WTC11 (cell line): ENCODE data around the gene MED27. TPM values are rescaled to one million over a fixed set of nuclear protein-coding genes. Genes with fewer than 3 reads are reported as not detected.

ENCODE experiments used
- ATAC-seq: fragments of 200-7000 bp; cut with Tn5 transposase; 2 replicates; pipeline ENCODE4 v1.10.0; 2021; ENCODE audit warnings: mild to moderate bottlenecking, moderate library complexity
- CTCF ChIA-PET: fragments of 300-600 bp; sonication (Branson Sonifier 250); formaldehyde crosslinking; loops from one replicate; lab custom pipeline; 2021; ENCODE audit warnings: antibody characterized with exemption; lab: Charles Lee
- POLR2A ChIA-PET: fragments of 350-600 bp; sonication (Branson Sonifier 250); formaldehyde crosslinking; loops from one replicate; lab custom pipeline; 2021; ENCODE audit warnings: antibody characterized with exemption; lab: Charles Lee
- DNase-seq: peaks from one replicate; pipeline ENCODE4 v3.0.0; 2021; ENCODE audit warnings: low spot score
- H3K27ac Mint-ChIP-seq: 2 replicates; pipeline ENCODE4 v1.8.0; 2021; ENCODE audit warnings: mixed read lengths
- H3K27me3 Mint-ChIP-seq: 2 replicates; pipeline ENCODE4 v1.8.0; 2021; ENCODE audit warnings: low read depth, mild to moderate bottlenecking, moderate library complexity, mixed read lengths
- H3K36me3 Mint-ChIP-seq: 2 replicates; pipeline ENCODE4 v1.8.0; 2021; ENCODE audit warnings: mixed read lengths
- H3K4me1 Mint-ChIP-seq: 2 replicates; pipeline ENCODE4 v1.8.0; 2022; ENCODE audit warnings: mixed read lengths
- H3K4me3 Mint-ChIP-seq: 2 replicates; pipeline ENCODE4 v1.8.0; 2021; ENCODE audit warnings: mild to moderate bottlenecking, moderate library complexity, mixed read lengths
- H3K9me3 Mint-ChIP-seq: 2 replicates; pipeline ENCODE4 v1.8.0; 2021; ENCODE audit warnings: mixed read lengths
- ELF4 ChIP-seq: sonication (generic); formaldehyde crosslinking; IDR thresholded peaks from 2 replicates; pipeline ENCODE4 v1.8.1; 2022; ENCODE audit warnings: low read depth, mild to moderate bottlenecking, moderate library complexity, missing genetic modification reagents
- FOXP1 ChIP-seq: sonication (generic); formaldehyde crosslinking; IDR thresholded peaks from 2 replicates; pipeline ENCODE4 v1.8.0; 2022; ENCODE audit warnings: missing genetic modification reagents, mild to moderate bottlenecking, moderate library complexity, borderline replicate concordance
- IRF2 ChIP-seq: sonication (generic); formaldehyde crosslinking; IDR thresholded peaks from 2 replicates; pipeline ENCODE4 v1.8.0; 2022; ENCODE audit warnings: low read depth, missing genetic modification reagents, borderline replicate concordance
- MYBL2 ChIP-seq: sonication (generic); formaldehyde crosslinking; IDR thresholded peaks from 2 replicates; pipeline ENCODE4 v1.8.1; 2023; ENCODE audit warnings: mild to moderate bottlenecking, moderate library complexity, missing genetic modification reagents
- NR2C2 ChIP-seq: sonication (generic); formaldehyde crosslinking; IDR thresholded peaks from 2 replicates; pipeline ENCODE4 v1.8.0; 2022; ENCODE audit warnings: mild to moderate bottlenecking, missing genetic modification reagents
- SP1 ChIP-seq: sonication (generic); formaldehyde crosslinking; conservative IDR thresholded peaks from 2 replicates; pipeline ENCODE4 v1.8.1; 2022; ENCODE audit warnings: missing genetic modification reagents
- ZBTB43 ChIP-seq: sonication (generic); formaldehyde crosslinking; IDR thresholded peaks from 2 replicates; pipeline ENCODE4 v1.8.1; 2023; ENCODE audit warnings: mild to moderate bottlenecking, missing genetic modification reagents
- ZMAT4 ChIP-seq: fragments of 250-450 bp; sonication (Bioruptor Pico); IDR thresholded peaks from 2 replicates; pipeline ENCODE4 v1.9.0; 2021; ENCODE audit warnings: mild to moderate bottlenecking
- ZNF138 ChIP-seq: sonication (generic); formaldehyde crosslinking; conservative IDR thresholded peaks from 2 replicates; pipeline ENCODE4 v1.8.1; 2022; ENCODE audit warnings: mild to moderate bottlenecking, moderate library complexity, missing genetic modification reagents
- ZNF219 ChIP-seq: sonication (generic); formaldehyde crosslinking; IDR thresholded peaks from 2 replicates; pipeline ENCODE4 v1.8.0; 2023; ENCODE audit warnings: missing genetic modification reagents, mild to moderate bottlenecking, borderline replicate concordance
- ZNF232 ChIP-seq: sonication (generic); formaldehyde crosslinking; IDR thresholded peaks from 2 replicates; pipeline ENCODE4 v1.8.0; 2022; ENCODE audit warnings: mild to moderate bottlenecking, missing genetic modification reagents
- ZNF263 ChIP-seq: sonication (generic); formaldehyde crosslinking; IDR thresholded peaks from 2 replicates; pipeline ENCODE4 v1.8.1; 2022; ENCODE audit warnings: low read depth, mild to moderate bottlenecking, moderate library complexity, missing genetic modification reagents
- ZNF317 ChIP-seq: sonication (generic); formaldehyde crosslinking; IDR thresholded peaks from 2 replicates; pipeline ENCODE4 v1.8.1; 2023; ENCODE audit warnings: low read depth, mild to moderate bottlenecking, moderate library complexity, missing genetic modification reagents, borderline replicate concordance
- ZNF416 ChIP-seq: fragments of 250-450 bp; sonication (Bioruptor Pico); IDR thresholded peaks from 2 replicates; pipeline ENCODE4 v1.9.0; 2021; ENCODE audit warnings: mild to moderate bottlenecking, inconsistent platforms
- ZNF532 ChIP-seq: fragments of 250-450 bp; sonication (Bioruptor Pico); IDR thresholded peaks from 2 replicates; pipeline ENCODE4 v1.9.0; 2021; ENCODE audit warnings: mild to moderate bottlenecking, borderline replicate concordance
- total RNA-seq: library from RNA; stranded (reverse); gene quantifications from 3 replicates; pipeline ENCODE4 v1.2.3, GENCODE V29; 2021
- TF ChIP-seq, protein P1 (sequence below): sonication (generic); formaldehyde crosslinking; IDR thresholded peaks from 2 replicates; pipeline ENCODE4 v1.8.1; 2023; ENCODE audit warnings: mild to moderate bottlenecking, missing genetic modification reagents, moderate library complexity
- TF ChIP-seq, protein P2 (sequence below): sonication (generic); formaldehyde crosslinking; IDR thresholded peaks from 2 replicates; pipeline ENCODE4 v1.8.1; 2023; ENCODE audit warnings: mild to moderate bottlenecking, missing genetic modification reagents
- TF ChIP-seq, protein P3 (sequence below): fragments of 250-450 bp; sonication (Bioruptor Pico); IDR thresholded peaks from 2 replicates; pipeline ENCODE4 v1.9.0; 2021; ENCODE audit warnings: mild to moderate bottlenecking

Gene MED27
- total RNA-seq, 1 experiment from 2014 or later: 27.9 TPM

GRCh38 chr9:131854334-131854733, 225.3 kb downstream of the MED27 start:
- Mint-ChIP-seq H3K4me1 (peaks cover 25% of the 10 kb centered on the region), H3K36me3 (no peaks in the 10 kb centered on the region), H3K4me3 (no peak overlapping the region), H3K9me3 (no peaks in the 10 kb centered on the region), H3K27ac (peak overlapping the region; percentile 63; the same call in 1 of the 2 replicates), H3K27me3 (no peaks in the 10 kb centered on the region)
- no peak for ATAC-seq
- no peak for DNase-seq
- POLR2A ChIA-PET: no interaction called here
- TF ChIP-seq ZBTB43 (CRISPR knock-in tag) (no peak), MYBL2 (CRISPR knock-in tag) (no peak), ZNF232 (no peak), ZNF219 (no peak), ZNF263 (CRISPR knock-in tag) (no peak), ZNF317 (CRISPR knock-in tag) (no peak), ELF4 (CRISPR knock-in tag) (no peak), NR2C2 (CRISPR knock-in tag) (no peak)
- TF ChIP-seq, protein P1, sequence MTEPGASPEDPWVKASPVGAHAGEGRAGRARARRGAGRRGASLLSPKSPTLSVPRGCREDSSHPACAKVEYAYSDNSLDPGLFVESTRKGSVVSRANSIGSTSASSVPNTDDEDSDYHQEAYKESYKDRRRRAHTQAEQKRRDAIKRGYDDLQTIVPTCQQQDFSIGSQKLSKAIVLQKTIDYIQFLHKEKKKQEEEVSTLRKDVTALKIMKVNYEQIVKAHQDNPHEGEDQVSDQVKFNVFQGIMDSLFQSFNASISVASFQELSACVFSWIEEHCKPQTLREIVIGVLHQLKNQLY: no peak
- TF ChIP-seq, protein P2, sequence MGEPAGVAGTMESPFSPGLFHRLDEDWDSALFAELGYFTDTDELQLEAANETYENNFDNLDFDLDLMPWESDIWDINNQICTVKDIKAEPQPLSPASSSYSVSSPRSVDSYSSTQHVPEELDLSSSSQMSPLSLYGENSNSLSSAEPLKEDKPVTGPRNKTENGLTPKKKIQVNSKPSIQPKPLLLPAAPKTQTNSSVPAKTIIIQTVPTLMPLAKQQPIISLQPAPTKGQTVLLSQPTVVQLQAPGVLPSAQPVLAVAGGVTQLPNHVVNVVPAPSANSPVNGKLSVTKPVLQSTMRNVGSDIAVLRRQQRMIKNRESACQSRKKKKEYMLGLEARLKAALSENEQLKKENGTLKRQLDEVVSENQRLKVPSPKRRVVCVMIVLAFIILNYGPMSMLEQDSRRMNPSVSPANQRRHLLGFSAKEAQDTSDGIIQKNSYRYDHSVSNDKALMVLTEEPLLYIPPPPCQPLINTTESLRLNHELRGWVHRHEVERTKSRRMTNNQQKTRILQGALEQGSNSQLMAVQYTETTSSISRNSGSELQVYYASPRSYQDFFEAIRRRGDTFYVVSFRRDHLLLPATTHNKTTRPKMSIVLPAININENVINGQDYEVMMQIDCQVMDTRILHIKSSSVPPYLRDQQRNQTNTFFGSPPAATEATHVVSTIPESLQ (CRISPR knock-in tag): no peak
- CTCF ChIA-PET: interaction anchor here (0.6 to 1.9 kb wide), 9 partner anchors 10 to 399 kb away, joined by 3 to 6 read pairs (median 4); no protein-coding TSS in a partner anchor

- ChIA-PET CTCF (no interaction called here), POLR2A (no interaction called here)
- peaks cover 25% of the 10 kb centered on the region for H3K4me1 Mint-ChIP-seq
- no peaks in the 10 kb centered on the region for H3K36me3 Mint-ChIP-seq
- no peaks in the 10 kb centered on the region for H3K9me3 Mint-ChIP-seq
- DNase-seq (no peak), ATAC-seq (no peak)
- no peak for TF ChIP-seq ZNF416 (CRISPR knock-in tag)
- no peak overlapping the region for H3K4me3 Mint-ChIP-seq
- no peaks in the 10 kb centered on the region for H3K27me3 Mint-ChIP-seq
- no peak overlapping the region for H3K27ac Mint-ChIP-seq
Observed at GRCh38 chr9:131853434-131853833, 226.2 kb downstream of the MED27 start.

DNA sequence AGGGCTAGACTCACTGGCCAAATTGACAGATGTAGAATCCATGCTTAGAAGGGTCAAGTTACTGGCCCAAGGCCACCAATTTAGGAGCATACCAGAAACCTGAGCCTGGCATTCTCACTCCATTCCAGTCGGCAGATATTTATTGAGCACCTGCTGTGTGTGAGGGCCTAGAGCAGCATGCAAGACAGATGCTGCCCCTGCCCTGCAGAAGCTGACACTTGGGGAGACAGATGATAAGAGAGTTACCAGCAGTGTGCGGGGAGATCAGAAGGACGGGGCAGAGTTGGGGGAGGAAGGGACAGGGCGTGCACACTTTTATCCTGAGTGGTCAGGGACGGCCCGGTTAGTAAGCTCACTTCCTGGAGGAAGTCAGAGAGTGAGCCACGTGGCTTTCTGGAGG, 228.3 kb downstream of the MED27 start:
- Mint-ChIP-seq H3K4me3 (no peak overlapping the region), H3K4me1 (peaks cover 25% of the 10 kb centered on the region), H3K36me3 (no peaks in the 10 kb centered on the region), H3K27ac (no peak overlapping the region), H3K9me3 (no peaks in the 10 kb centered on the region), H3K27me3 (no peaks in the 10 kb centered on the region)
- ATAC-seq: peak; percentile 9; the same call in 1 of the 2 replicates
- DNase-seq: no peak
- POLR2A ChIA-PET: interaction anchor here (0.7 kb wide), 1 partner anchor 63 kb away, joined by 4 read pairs; no protein-coding TSS in a partner anchor
- CTCF ChIA-PET: interaction anchor here (0.7 kb wide), 1 partner anchor 57 kb away, joined by 6 read pairs; no protein-coding TSS in a partner anchor
- TF ChIP-seq ZNF532 (CRISPR knock-in tag) (no peak), ZMAT4 (CRISPR knock-in tag) (no peak), SP1 (no peak), ZNF138 (CRISPR knock-in tag) (no peak), FOXP1 (CRISPR knock-in tag) (no peak), IRF2 (no peak), MYBL2 (CRISPR knock-in tag) (no peak)
- TF ChIP-seq, protein P3, sequence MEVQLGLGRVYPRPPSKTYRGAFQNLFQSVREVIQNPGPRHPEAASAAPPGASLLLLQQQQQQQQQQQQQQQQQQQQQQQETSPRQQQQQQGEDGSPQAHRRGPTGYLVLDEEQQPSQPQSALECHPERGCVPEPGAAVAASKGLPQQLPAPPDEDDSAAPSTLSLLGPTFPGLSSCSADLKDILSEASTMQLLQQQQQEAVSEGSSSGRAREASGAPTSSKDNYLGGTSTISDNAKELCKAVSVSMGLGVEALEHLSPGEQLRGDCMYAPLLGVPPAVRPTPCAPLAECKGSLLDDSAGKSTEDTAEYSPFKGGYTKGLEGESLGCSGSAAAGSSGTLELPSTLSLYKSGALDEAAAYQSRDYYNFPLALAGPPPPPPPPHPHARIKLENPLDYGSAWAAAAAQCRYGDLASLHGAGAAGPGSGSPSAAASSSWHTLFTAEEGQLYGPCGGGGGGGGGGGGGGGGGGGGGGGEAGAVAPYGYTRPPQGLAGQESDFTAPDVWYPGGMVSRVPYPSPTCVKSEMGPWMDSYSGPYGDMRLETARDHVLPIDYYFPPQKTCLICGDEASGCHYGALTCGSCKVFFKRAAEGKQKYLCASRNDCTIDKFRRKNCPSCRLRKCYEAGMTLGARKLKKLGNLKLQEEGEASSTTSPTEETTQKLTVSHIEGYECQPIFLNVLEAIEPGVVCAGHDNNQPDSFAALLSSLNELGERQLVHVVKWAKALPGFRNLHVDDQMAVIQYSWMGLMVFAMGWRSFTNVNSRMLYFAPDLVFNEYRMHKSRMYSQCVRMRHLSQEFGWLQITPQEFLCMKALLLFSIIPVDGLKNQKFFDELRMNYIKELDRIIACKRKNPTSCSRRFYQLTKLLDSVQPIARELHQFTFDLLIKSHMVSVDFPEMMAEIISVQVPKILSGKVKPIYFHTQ: no peak
